Activated CD8-positive, alpha-beta memory T cell treated with anti-CD3 and anti-CD28 coated beads, Interleukin-2, amount 50 U/mL, for 4 hours (primary cell): Measurements from ENCODE around the gene APP.

Experiments used
- DNase-seq: peaks from one replicate; pipeline ENCODE4 v3.0.0-alpha.2; 2020

Gene APP

DNA sequence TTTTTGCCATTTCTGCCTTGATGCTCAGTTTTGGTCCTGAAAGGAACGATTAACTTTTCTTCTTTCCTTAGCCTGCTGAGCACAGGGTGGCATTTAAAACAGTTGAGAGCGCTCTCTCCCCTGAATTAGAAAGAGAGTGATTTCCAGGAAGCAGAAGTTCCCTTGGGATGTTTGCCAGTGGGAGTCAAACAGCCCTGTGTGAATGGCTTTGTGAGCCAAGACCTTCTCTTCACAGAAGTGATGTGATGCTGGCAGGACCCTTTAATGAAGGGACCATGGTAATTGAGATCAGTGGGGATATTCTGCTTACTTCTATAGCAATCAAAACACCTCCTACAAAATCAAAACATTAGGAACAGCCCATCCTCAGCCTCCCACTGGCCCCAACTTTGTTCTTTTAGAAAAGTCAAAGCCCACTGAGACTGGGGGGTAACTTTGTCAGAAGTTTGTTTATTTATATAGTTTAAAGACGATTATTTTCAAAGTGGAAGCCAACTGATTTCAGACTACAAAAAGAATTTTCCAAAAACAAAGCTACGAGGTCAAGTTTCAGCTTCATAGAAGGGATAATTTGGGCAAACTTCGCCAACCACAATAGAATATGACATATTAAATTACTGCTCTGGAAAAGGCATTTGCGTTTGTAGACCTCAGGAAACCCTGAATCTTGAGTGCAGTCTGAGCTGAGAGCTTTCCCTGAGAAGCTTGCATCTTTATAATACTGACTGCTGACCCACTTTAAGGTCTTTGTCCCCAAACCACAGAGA is 313.1 kb downstream of the APP start:
- no peak for DNase-seq

DNA sequence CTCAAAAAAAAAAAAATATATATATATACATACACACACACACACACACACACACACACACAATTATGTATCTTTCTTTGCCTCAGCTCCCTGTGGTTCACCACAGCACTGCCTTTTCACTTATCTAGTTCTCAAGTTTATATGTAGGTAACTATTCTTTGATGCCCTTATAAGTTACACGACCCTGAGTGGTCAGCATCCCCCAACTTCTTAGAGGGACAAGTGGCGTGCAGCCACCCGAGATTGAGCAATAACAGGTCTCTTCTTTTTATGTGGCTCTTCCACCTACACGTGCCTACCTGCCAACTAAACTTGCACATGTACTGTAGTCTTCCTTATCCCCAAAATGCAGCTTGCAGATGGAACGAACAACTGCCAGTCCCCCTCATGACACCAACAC is 315.0 kb downstream of the APP start:
- no peak for DNase-seq

DNA sequence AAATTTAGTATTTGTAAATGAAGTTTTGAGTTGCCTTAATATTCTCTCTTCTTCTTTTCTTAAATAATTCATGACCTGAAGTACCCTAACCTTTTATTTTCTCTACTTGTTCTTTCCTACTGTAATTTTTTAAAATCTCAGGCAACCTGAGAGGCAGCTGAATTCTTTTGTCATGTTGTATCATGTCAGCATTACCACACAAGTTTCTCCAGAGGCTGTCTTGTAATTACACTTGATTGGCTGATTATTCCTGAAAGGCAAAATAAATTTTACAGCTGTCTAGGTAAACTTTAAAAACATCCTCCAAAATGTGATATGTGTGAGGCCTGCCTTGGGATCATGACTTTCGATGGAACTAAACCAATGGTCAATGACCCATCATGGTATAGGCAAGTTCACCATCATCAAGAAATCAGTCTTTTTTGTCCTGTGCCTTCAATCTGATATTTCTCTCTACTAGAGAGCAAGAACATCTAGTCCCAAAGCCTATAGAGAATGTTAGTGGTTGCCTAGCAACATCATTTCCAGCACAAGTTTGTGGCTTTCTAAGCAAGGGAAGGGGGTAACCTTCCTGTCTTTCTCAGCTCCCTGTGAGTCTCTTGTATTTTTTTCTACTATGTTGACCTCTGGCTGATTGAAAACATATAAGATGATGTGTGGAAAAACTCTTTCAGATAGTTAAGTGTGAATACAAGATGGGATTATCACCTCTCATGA is 320.3 kb downstream of the APP start:
- DNase-seq = no peak

DNA sequence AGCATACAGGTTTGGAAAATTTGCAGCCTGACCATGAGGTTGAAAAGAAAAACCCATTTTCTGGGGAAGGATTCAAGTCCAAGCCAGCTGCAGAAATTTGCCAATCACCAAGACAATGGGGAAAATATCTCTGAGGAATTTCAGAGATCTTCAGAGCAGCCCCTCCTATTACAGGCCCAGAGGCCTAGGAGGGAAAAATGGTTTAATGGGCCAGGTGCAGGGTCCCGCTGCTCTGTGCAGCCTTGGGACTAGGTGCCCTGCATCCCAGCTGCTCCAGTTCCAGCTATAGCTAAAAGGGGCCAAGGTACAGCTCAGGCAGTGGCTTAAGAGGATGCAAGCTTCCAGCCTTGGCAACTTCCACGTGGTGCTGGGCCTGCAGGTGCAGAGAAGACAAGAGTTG is 322.3 kb downstream of the APP start:
- DNase-seq = no peak

DNA sequence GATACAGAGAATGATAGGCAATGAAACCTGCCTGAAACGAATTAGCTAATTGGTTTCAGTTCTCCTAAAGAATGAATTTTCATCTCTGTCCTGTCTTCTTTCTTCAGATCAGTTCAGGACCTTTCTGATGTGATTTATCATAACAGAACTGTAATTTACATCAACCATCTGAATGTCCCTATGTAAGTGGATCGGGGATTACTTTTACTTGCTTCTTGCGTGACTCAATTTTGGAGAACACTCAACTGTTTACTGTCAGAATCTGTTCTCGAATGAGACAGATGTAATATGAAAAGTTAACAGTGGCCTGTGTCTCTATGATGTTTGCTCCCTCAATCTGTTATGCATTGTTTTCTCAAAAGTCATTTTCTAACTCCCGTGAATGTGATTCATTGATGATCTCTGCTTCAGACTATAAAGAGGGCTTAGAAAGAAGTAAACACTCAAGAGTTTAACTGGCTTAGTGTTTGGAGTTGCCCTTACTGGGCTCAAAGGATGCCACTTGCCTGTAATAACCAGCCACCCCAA is 324.8 kb downstream of the APP start:
- no peak for DNase-seq

DNA sequence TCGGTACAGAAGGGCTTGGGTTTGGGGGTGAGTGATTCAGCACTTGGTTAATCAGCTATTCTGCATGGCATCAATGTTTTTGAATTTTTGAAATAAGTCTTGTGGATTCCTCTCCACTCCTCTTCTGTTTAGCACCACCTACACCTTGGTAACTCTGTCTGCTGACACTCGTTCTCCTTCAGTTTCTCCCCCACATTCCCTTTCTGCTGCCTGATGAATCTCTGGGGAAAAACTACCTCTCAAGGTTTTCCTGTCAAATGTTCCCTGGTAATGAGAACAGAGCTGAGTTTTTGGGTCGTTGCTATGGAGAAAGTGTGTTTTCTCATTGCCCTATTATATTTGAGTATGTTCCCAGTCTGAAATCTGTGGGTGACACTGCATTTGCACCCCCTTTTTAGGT is 327.6 kb downstream of the APP start:
- no peak for DNase-seq

DNA sequence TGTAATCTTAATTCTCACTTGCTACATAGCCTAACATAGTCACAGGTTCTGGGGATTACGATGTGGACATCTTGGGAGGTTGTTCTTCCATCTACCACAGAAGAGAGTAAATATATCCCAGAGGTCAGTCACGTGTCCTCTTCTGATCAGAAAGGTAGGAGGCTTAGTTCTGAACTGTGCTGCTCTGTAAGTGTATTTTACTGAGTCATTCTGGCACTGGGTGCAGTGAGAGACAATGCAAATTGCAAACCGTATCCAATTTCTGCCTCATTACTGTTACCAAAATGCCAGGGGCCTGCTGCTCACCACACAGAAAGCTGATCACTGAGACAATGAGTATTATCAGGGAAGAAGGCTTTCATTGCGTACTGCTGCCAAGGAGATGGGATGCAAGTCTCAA is 331.8 kb downstream of the APP start:
- no peak for DNase-seq

DNA sequence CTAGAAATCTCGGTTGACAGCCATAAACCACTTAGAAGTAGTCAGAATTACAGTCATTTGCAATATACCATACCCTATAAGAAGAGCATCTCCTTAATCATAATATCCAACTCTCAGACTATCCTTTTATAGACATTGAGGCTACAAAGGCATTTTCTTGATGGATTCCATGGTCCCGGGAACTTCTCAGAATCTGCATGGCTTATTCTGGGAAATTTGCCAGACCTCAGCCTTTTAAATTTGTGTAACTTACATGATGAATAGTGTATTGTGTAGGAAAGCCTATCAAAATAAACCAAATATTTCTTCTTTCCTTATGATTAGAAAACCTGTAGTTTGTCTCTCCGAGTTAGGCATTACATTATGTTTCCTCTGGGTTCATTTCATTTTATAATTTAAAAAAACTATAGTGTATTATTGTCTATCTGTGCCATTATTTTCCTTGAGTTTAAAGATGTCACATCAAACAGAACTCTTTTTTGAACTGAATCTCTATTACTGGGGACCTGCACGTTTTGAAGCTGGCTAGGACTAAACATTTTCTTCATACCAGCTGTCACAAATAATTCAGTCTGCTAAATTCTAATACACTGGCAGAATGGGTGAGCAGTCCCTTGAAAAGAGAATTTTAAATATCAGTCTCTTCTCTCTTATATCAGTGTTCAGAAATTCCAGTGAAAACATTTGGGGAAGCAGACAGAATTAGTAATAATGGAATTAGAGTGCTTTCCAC is 332.9 kb downstream of the APP start:
- no peak for DNase-seq

DNA sequence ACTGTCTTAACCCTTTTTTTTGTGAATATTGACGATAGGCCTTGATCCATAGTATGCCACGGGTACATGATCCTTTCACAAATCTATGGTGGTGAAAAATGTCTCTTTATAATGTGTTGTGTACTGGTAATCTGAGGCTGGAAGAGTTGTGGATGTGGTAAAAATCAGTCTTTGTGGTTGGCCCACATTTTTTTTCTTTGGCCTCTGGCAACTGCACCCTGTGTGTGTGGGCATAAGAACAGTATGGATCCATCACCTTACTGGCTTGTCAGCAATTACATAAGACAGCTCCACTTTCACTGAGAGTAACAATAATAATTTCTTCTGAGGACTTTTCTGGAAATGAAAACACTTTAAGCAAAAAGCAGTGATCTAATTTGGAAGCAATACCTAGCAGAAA is 334.2 kb downstream of the APP start:
- DNase-seq = no peak

DNA sequence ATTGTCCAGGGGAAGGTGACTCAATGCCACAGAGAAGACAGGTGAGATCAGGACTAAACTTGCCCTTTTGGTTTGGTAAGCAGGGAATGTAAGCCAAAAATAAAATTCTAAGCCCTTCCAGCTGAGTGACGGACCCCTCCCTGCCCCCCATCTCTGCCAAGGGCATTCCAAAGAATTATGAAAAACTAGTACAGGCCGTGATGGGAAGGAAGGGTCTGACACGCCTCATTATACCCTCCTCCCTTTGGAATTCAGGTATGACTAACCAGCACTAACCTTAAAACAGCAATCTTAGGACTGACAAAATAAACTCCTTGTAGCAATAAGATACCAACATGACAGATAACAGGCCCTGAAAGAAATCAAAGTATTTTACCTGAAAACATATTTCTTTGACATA is 336.2 kb downstream of the APP start:
- DNase-seq = no peak

DNA sequence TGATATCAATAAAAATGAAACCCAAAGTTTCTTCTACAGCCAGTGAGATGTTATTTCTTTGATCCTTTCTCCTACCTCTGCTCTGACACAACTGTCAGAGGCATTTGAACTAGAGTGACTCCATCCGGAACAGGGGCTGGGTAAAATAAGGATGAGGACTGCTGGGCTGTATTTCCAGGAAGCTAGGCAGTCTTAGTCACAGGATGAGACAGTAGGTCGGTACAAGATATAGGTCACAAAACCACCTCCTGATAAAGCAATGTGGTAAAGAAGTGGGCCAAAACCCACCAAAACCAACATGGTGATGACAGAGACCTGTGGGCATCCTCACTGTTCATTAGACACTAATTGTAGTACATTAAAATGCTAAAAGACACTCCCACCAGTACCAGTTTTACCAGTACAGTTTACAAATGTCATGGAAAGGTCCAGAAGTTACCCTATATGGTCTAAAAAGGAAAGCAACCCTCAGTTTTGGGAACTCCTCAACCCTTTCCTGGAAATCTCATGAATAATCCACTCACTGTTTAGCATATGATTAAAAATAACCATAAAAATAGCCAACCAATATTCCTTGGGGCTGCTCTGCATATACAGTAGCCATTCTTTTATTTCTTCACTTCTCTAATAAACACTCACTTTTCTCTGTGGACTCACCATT is 339.1 kb downstream of the APP start:
- DNase-seq = no peak
